Ammon's horn (tissue), 1 donor: ENCODE measurements around the gene PERCC1.
"Not testable (repeated sequence)": the region's sequence is repeated elsewhere in the genome, so short reads cannot be mapped to it uniquely, and the experiment has no call there.

ENCODE experiments used
- DNase-seq: peaks from one replicate; pipeline ENCODE4 v3.0.0-alpha.2; 2016; ENCODE audit warnings: low spot score

PERCC1 gene

GRCh38 chr16:1434644-1435592 lies 4.0 kb downstream of the PERCC1 start:
- no peak for DNase-seq

- no peak for DNase-seq
Measured at GRCh38 chr16:1435921-1436697, 5.2 kb downstream of the PERCC1 start.

- no peak for DNase-seq
Measured at GRCh38 chr16:1436731-1437355, 6.0 kb downstream of the PERCC1 start.

- no peak for DNase-seq
Measured at GRCh38 chr16:1437606-1438005, 6.7 kb downstream of the PERCC1 start.

- no peak for DNase-seq
Measured at GRCh38 chr16:1438229-1439057, 7.6 kb downstream of the PERCC1 start.

- no peak for DNase-seq
Measured at GRCh38 chr16:1439058-1439698, 8.3 kb downstream of the PERCC1 start.

- DNase-seq = not testable (repeated sequence)
Measured at GRCh38 chr16:1439699-1440074, 8.8 kb downstream of the PERCC1 start.

- DNase-seq = no peak
Measured at GRCh38 chr16:1441391-1441829, 10.5 kb downstream of the PERCC1 start.

GRCh38 chr16:1442697-1443096 lies 11.8 kb downstream of the PERCC1 start:
- DNase-seq = no peak

GRCh38 chr16:1443403-1443973 lies 12.6 kb downstream of the PERCC1 start:
- no peak for DNase-seq

GRCh38 chr16:1443980-1444729 lies 13.3 kb downstream of the PERCC1 start, which contains the start of gene CCDC154:
TSS of gene CCDC154 (minus strand) at chr16:1444556. CDS start at chr16:1444322, 234 bp downstream.
- no peak for DNase-seq

- DNase-seq = no peak
Measured at GRCh38 chr16:1444730-1445517, 14.0 kb downstream of the PERCC1 start.

GRCh38 chr16:1445518-1446203 lies 14.8 kb downstream of the PERCC1 start:
- DNase-seq = no peak

GRCh38 chr16:1446296-1447080 lies 15.6 kb downstream of the PERCC1 start:
- no peak for DNase-seq

- no peak for DNase-seq
Measured at GRCh38 chr16:1447965-1448364, 17.1 kb downstream of the PERCC1 start.

- no peak for DNase-seq
Measured at GRCh38 chr16:1448536-1449116, 17.7 kb downstream of the PERCC1 start.

GRCh38 chr16:1449201-1449788 lies 18.4 kb downstream of the PERCC1 start:
- no peak for DNase-seq
